Psoas muscle (tissue), 8 donors: Measurements from ENCODE around the gene PDE1C. TPM values are rescaled to one million over a fixed set of nuclear protein-coding genes. Genes with fewer than 3 reads are reported as not detected.

Experiments
- ATAC-seq, 4 donors: fragments of 200-7000 bp; cut with Tn5 transposase; one replicate each; pipeline ENCODE4 v1.9.1; 2020; ENCODE audit warnings: moderate library complexity in 3 of 4, mild to moderate bottlenecking in 2 of 4
- DNase-seq, 2 donors: peaks; one replicate each; pipeline ENCODE4 v3.0.0-alpha.2; 2020
- H3K27ac ChIP-seq: fragments of 200-600 bp; one replicate; pipeline ENCODE4 v1.8.0; 2022
- H3K27me3 ChIP-seq, 3 donors: fragments of 200-600 bp in 1 of 3; one replicate each; pipeline versions ENCODE4 v1.6.1 to v1.8.0; 2013 to 2022; ENCODE audit warnings: low read length in 2 of 3, mild to moderate bottlenecking in 2 of 3, moderate library complexity in 1 of 3; ENCODE audit not compliant: insufficient read depth in 3 of 3
- H3K36me3 ChIP-seq, 2 donors: fragments of 200-600 bp in 1 of 2; one replicate each; pipeline versions ENCODE4 v1.6.1 to v1.8.0; 2013 to 2022; ENCODE audit warnings: low read depth in 1 of 2, mild to moderate bottlenecking in 1 of 2, moderate library complexity in 1 of 2; ENCODE audit not compliant: insufficient read depth in 1 of 2
- H3K4me1 ChIP-seq: fragments of 200-600 bp; one replicate; pipeline ENCODE4 v1.8.0; 2022
- H3K4me3 ChIP-seq: fragments of 200-600 bp; one replicate; pipeline ENCODE4 v1.8.0; 2022; ENCODE audit warnings: mild to moderate bottlenecking
- H3K9me3 ChIP-seq: fragments of 200-600 bp; one replicate; pipeline ENCODE4 v1.8.0; 2022
- CTCF ChIP-seq: fragments of 200-600 bp; IDR thresholded peaks from one replicate; pipeline ENCODE4 v1.8.0; 2022; ENCODE audit warnings: antibody characterized with exemption
- WGBS, 3 donors: extraction: QIAGEN DNeasy Blood & Tissue Kit; methylation state at CpG; one replicate each; pipeline versions ENCODE4 v1.1.6 to v1.1.7; 2013; 5-methylcytosine and 5-hydroxymethylcytosine counted together
- intact Hi-C, 2 donors: fragments of 100-400 bp; cut with DNase I; formaldehyde crosslinking; loops; one replicate each; pipeline versions ENCODE4 v1.11.0 to v1.14.2; 2022
- polyA plus RNA-seq, 3 donors: library from polyadenylated mRNA; stranded (reverse); fragments of 200-250 nt; gene quantifications; one replicate each; pipeline ENCODE4 v1.2.3, GENCODE V29; 2013
- total RNA-seq, 4 donors: library from RNA; stranded (reverse); fragmentation: NEBNext Ultra II Directional in 2 of 4; extraction: Animal tissue kit (Norgen Biotek cat#: 25700) in 2 of 4; gene quantifications; one replicate each; pipeline versions ENCODE4 v1.2.1 to v1.2.4, GENCODE V29; 2021 to 2023
- donor health status: healthy with polysubstance abuse.
- donor health status: DM: no; HTN: no; CAD: no; lungs with moderate emphysema.
- donor health status: Bipolar disorder and iron deficiency.
- donor health status: healthy.
- donor health status: DM: yes; HTN: yes; CAD: no.
- donor health status: DM: no; HTN: no; CAD: no.
- donor health status: DM: no; HTN: no; CAD: no.
- donor health status: DM: yes; HTN: yes; CAD: no.

Gene PDE1C
- total and polyA plus RNA-seq, 7 donors = 0.20 to 1.9 (median 0.64) TPM

GRCh38 chr7:31776616-31777015, 293.6 kb downstream of the PDE1C start:
- H3K4me3 ChIP-seq = no peak overlapping the region
- no peak overlapping the region for H3K27ac ChIP-seq
- WGBS, 3 donors = 55 to 59% (median 55%) methylated on average over 3 of the region's 3 CpGs
- ATAC-seq (no peak), DNase-seq (no peak)
- intact Hi-C loops = no loop called here
- no peak for TF ChIP-seq CTCF
- H3K9me3 ChIP-seq = no peaks in the 10 kb centered on the region
- no peaks in the 10 kb centered on the region for H3K36me3 ChIP-seq
- no peaks in the 10 kb centered on the region for H3K27me3 ChIP-seq
- no peaks in the 10 kb centered on the region for H3K4me1 ChIP-seq

GRCh38 chr7:31775556-31775955, 294.7 kb downstream of the PDE1C start:
- ATAC-seq = no peak
- Histone ChIP-seq H3K27me3 (no peaks in the 10 kb centered on the region), H3K4me3 (no peak overlapping the region), H3K36me3 (no peaks in the 10 kb centered on the region), H3K9me3 (no peaks in the 10 kb centered on the region), H3K4me1 (no peaks in the 10 kb centered on the region), H3K27ac (no peak overlapping the region)
- WGBS, 3 donors = 83 to 88% (median 84%) methylated on average over 8 of the region's 8 CpGs
- intact Hi-C loops = no loop called here
- DNase-seq = no peak
- no peak for TF ChIP-seq CTCF

- ATAC-seq (no peak), DNase-seq (no peak)
- Histone ChIP-seq H3K36me3 (no peaks in the 10 kb centered on the region), H3K4me3 (no peak overlapping the region), H3K27ac (no peak overlapping the region), H3K9me3 (no peaks in the 10 kb centered on the region), H3K4me1 (no peaks in the 10 kb centered on the region), H3K27me3 (no peaks in the 10 kb centered on the region)
- intact Hi-C loops = no loop called here
- no peak for TF ChIP-seq CTCF
- 72 to 81% (median 80%) methylated on average over 2 of the region's 2 CpGs for WGBS, 3 donors
Measured at GRCh38 chr7:31772211-31772610, 298.0 kb downstream of the PDE1C start.

DNA sequence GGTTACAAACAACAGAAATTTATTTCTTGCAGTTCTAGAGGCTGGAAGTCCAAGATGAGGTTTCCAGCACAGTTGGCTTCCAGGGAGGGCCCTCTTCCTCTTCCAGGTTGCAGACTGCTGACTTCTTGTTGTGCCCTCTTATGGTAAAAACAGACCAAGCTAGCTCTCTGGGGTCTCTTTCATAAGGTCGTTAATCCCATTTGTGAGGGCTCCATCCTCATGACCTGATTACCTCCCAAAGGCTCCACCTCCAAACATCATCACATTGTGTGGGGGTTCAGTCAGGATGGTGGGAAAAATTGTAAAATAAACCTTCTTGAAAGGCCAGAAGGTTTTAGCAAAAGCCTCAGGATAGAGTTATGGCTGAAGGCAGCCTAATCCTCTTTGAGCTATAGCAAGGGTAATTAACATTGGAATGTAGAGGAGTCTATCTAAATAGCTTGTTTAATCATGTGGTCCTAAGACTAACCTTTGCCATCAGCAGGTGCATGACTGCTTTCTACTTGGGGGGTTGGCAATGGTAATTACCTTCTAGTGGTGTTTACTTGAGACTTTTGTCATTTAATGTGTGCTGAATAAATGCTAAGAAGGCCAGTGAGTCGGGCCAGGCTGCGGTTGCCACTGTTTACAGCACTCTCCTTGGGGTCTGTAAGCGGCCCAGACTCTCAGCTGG, 302.4 kb downstream of the PDE1C start:
- intact Hi-C loops = no loop called here
- 28 to 43% (median 34%) methylated on average over 4 of the region's 4 CpGs for WGBS, 3 donors

More for the DNA sequence above, 302.4 kb downstream of the PDE1C start:
- Histone ChIP-seq H3K4me3 (no peak overlapping the region), H3K36me3 (no peaks in the 10 kb centered on the region), H3K4me1 (no peaks in the 10 kb centered on the region), H3K27ac (no peak overlapping the region), H3K27me3 (no peaks in the 10 kb centered on the region), H3K9me3 (no peaks in the 10 kb centered on the region)
- TF ChIP-seq CTCF = no peak
- ATAC-seq = no peak
- DNase-seq = no peak
